OCI-LY1 (cell line): ENCODE results near the gene TCF25.

Experiments
- H2AFZ ChIP-seq: fragments of 200-600 bp; sonication (generic), shearing (Covaris generic); 2 replicates; pipeline ENCODE4 v1.6.0; 2014; ENCODE audit warnings: antibody characterized with exemption, mild to moderate bottlenecking, low read length
- H3F3A ChIP-seq: fragments of 200-600 bp; sonication (generic), shearing (Covaris generic); 2 replicates; pipeline ENCODE4 v1.6.0; 2014; ENCODE audit warnings: mild to moderate bottlenecking, antibody characterized with exemption, low read length, moderate library complexity; ENCODE audit not compliant: insufficient read depth
- H3K27ac ChIP-seq: fragments of 200-600 bp; sonication (generic); 2 replicates; pipeline ENCODE4 v1.5.1; 2014; ENCODE audit warnings: low read length, mixed run types, mild to moderate bottlenecking, low read depth; ENCODE audit not compliant: poor library complexity, severe bottlenecking
- H3K27me3 ChIP-seq: fragments of 200-600 bp; sonication (generic); 2 replicates; pipeline ENCODE4 v1.6.0; 2014; ENCODE audit warnings: antibody characterized with exemption, mild to moderate bottlenecking, low read length, moderate library complexity; ENCODE audit not compliant: insufficient read depth
- H3K36me3 ChIP-seq: fragments of 200-600 bp; sonication (generic); 2 replicates; pipeline ENCODE4 v1.6.1; 2014; ENCODE audit warnings: mild to moderate bottlenecking, antibody characterized with exemption, low read length, moderate library complexity, mixed read lengths; ENCODE audit not compliant: insufficient read depth
- H3K4me1 ChIP-seq: fragments of 200-600 bp; sonication (generic); 2 replicates; pipeline ENCODE4 v1.5.1; 2014; ENCODE audit warnings: mild to moderate bottlenecking, low read length, moderate library complexity; ENCODE audit not compliant: insufficient read depth, severe bottlenecking
- H3K4me2 ChIP-seq: fragments of 200-600 bp; sonication (generic), shearing (Covaris generic); 2 replicates; pipeline ENCODE4 v1.6.1; 2014; ENCODE audit warnings: low read length
- H3K4me3 ChIP-seq: fragments of 200-600 bp; sonication (generic); 2 replicates; pipeline ENCODE4 v1.5.1; 2014; ENCODE audit warnings: low read length, low read depth, mild to moderate bottlenecking, mixed read lengths; ENCODE audit not compliant: poor library complexity, severe bottlenecking
- H3K79me2 ChIP-seq: fragments of 200-600 bp; shearing (Covaris generic); 2 replicates; pipeline ENCODE4 v1.6.1; 2016; ENCODE audit warnings: mixed run types, low read length, mixed read lengths; ENCODE audit not compliant: insufficient read depth
- H3K9ac ChIP-seq: fragments of 200-600 bp; sonication (generic), shearing (Covaris generic); 2 replicates; pipeline ENCODE4 v1.6.1; 2014; ENCODE audit warnings: mild to moderate bottlenecking, low read length, mixed read lengths
- H3K9me2 ChIP-seq: fragments of 200-600 bp; sonication (generic), shearing (Covaris generic); 2 replicates; pipeline ENCODE4 v1.6.1; 2014; ENCODE audit warnings: low read depth, mild to moderate bottlenecking, low read length, mixed read lengths
- H3K9me3 ChIP-seq: fragments of 200-600 bp; shearing (Covaris generic); 2 replicates; pipeline ENCODE4 v1.6.1; 2014; ENCODE audit warnings: low read length, mixed read lengths
- H4K20me1 ChIP-seq: fragments of 200-600 bp; sonication (generic), shearing (Covaris generic); 2 replicates; pipeline ENCODE4 v1.6.0; 2016; ENCODE audit warnings: mild to moderate bottlenecking, low read length; ENCODE audit not compliant: insufficient read depth
- CTCF ChIP-seq: fragments of 200-600 bp; sonication (generic), shearing (Covaris generic); IDR thresholded peaks from 2 replicates; pipeline ENCODE4 v1.5.1; 2017; ENCODE audit warnings: mild to moderate bottlenecking, antibody characterized with exemption, low read length, moderate library complexity, mixed read lengths
- EZH2 ChIP-seq: fragments of 200-600 bp; sonication (generic), shearing (Covaris generic); IDR thresholded peaks from 2 replicates; pipeline ENCODE4 v1.8.0; 2017; ENCODE audit warnings: borderline replicate concordance, mixed run types, mild to moderate bottlenecking, antibody characterized with exemption, low read length, moderate library complexity, mixed read lengths

Gene TCF25

GRCh38 chr16:89908236-89908635 lies 34.8 kb downstream of the TCF25 start:
- Histone ChIP-seq H2AFZ (no peak overlapping the region), H4K20me1 (no peaks in the 10 kb centered on the region), H3K9me2 (no peaks in the 10 kb centered on the region), H3K4me2 (no peak overlapping the region), H3K27ac (no peak overlapping the region), H3K79me2 (no peaks in the 10 kb centered on the region), H3F3A (no peaks in the 10 kb centered on the region), H3K9me3 (no peaks in the 10 kb centered on the region), H3K27me3 (no peaks in the 10 kb centered on the region), H3K4me1 (peaks cover 17% of the 10 kb centered on the region), H3K4me3 (no peak overlapping the region), H3K9ac (no peak overlapping the region), H3K36me3 (peaks cover 80% of the 10 kb centered on the region)
- no peak for TF ChIP-seq CTCF
- TF ChIP-seq EZH2, result no peak

- peak overlapping the region; percentile 86 for H3K27ac ChIP-seq
- no peaks in the 10 kb centered on the region for H4K20me1 ChIP-seq
- no peak overlapping the region for H3K4me3 ChIP-seq
- H3K36me3 ChIP-seq, result peaks cover 68% of the 10 kb centered on the region
- H3K9ac ChIP-seq, result no peak overlapping the region
- peak; percentile 95 for TF ChIP-seq CTCF
- TF ChIP-seq EZH2, result no peak
- H3K79me2 ChIP-seq, result no peaks in the 10 kb centered on the region
- H3K9me2 ChIP-seq, result no peaks in the 10 kb centered on the region
- no peaks in the 10 kb centered on the region for H3F3A ChIP-seq
- no peak overlapping the region for H3K4me2 ChIP-seq
- H3K9me3 ChIP-seq, result no peaks in the 10 kb centered on the region
- no peaks in the 10 kb centered on the region for H3K27me3 ChIP-seq
- no peak overlapping the region for H2AFZ ChIP-seq
- peaks cover 19% of the 10 kb centered on the region for H3K4me1 ChIP-seq
Observed at GRCh38 chr16:89909777-89910716, 36.7 kb downstream of the TCF25 start.

- Histone ChIP-seq H3K27ac (no peak overlapping the region), H3K9ac (no peak overlapping the region), H3K4me2 (no peak overlapping the region), H3K4me3 (no peak overlapping the region), H3K4me1 (peaks cover 23% of the 10 kb centered on the region), H3K27me3 (no peaks in the 10 kb centered on the region), H4K20me1 (no peaks in the 10 kb centered on the region), H3F3A (no peaks in the 10 kb centered on the region), H3K79me2 (no peaks in the 10 kb centered on the region), H3K9me2 (no peaks in the 10 kb centered on the region), H3K36me3 (peaks cover 60% of the 10 kb centered on the region), H3K9me3 (no peaks in the 10 kb centered on the region), H2AFZ (no peak overlapping the region)
- TF ChIP-seq EZH2, result no peak
- TF ChIP-seq CTCF, result no peak
Observed at GRCh38 chr16:89910717-89911354, 37.4 kb downstream of the TCF25 start.
